WTC11 (cell line): ENCODE results near the gene CHD3. TPM values are rescaled to one million over a fixed set of nuclear protein-coding genes. Genes with fewer than 3 reads are reported as not detected.

Source experiments
- ATAC-seq: fragments of 200-7000 bp; cut with Tn5 transposase; 2 replicates; pipeline ENCODE4 v1.10.0; 2021; ENCODE audit warnings: mild to moderate bottlenecking, moderate library complexity
- CTCF ChIA-PET: fragments of 300-600 bp; sonication (Branson Sonifier 250); formaldehyde crosslinking; loops from one replicate; lab custom pipeline; 2021; ENCODE audit warnings: antibody characterized with exemption; lab: Charles Lee
- POLR2A ChIA-PET: fragments of 350-600 bp; sonication (Branson Sonifier 250); formaldehyde crosslinking; loops from one replicate; lab custom pipeline; 2021; ENCODE audit warnings: antibody characterized with exemption; lab: Charles Lee
- DNase-seq: peaks from one replicate; pipeline ENCODE4 v3.0.0; 2021; ENCODE audit warnings: low spot score
- H3K27ac Mint-ChIP-seq: 2 replicates; pipeline ENCODE4 v1.8.0; 2021; ENCODE audit warnings: mixed read lengths
- H3K27me3 Mint-ChIP-seq: 2 replicates; pipeline ENCODE4 v1.8.0; 2021; ENCODE audit warnings: low read depth, mild to moderate bottlenecking, moderate library complexity, mixed read lengths
- H3K36me3 Mint-ChIP-seq: 2 replicates; pipeline ENCODE4 v1.8.0; 2021; ENCODE audit warnings: mixed read lengths
- H3K4me1 Mint-ChIP-seq: 2 replicates; pipeline ENCODE4 v1.8.0; 2022; ENCODE audit warnings: mixed read lengths
- H3K4me3 Mint-ChIP-seq: 2 replicates; pipeline ENCODE4 v1.8.0; 2021; ENCODE audit warnings: mild to moderate bottlenecking, moderate library complexity, mixed read lengths
- H3K9me3 Mint-ChIP-seq: 2 replicates; pipeline ENCODE4 v1.8.0; 2021; ENCODE audit warnings: mixed read lengths
- ATF3 ChIP-seq: sonication (generic); formaldehyde crosslinking; conservative IDR thresholded peaks from 2 replicates; pipeline ENCODE4 v1.8.1; 2022; ENCODE audit warnings: mild to moderate bottlenecking, missing genetic modification reagents
- CBFB ChIP-seq: sonication (generic); formaldehyde crosslinking; IDR thresholded peaks from 2 replicates; pipeline ENCODE4 v1.8.1; 2022; ENCODE audit warnings: mild to moderate bottlenecking, low read depth, missing genetic modification reagents
- E2F5 ChIP-seq: sonication (generic); formaldehyde crosslinking; IDR thresholded peaks from 2 replicates; pipeline ENCODE4 v1.8.1; 2022; ENCODE audit warnings: mild to moderate bottlenecking, moderate library complexity, missing genetic modification reagents
- ELF4 ChIP-seq: sonication (generic); formaldehyde crosslinking; IDR thresholded peaks from 2 replicates; pipeline ENCODE4 v1.8.1; 2022; ENCODE audit warnings: low read depth, mild to moderate bottlenecking, moderate library complexity, missing genetic modification reagents
- EMX1 ChIP-seq: fragments of 250-450 bp; sonication (Bioruptor Pico); IDR thresholded peaks from 2 replicates; pipeline ENCODE4 v1.8.0; 2021; ENCODE audit warnings: mild to moderate bottlenecking
- ERG ChIP-seq: fragments of 250-450 bp; sonication (Bioruptor Pico); IDR thresholded peaks from 2 replicates; pipeline ENCODE4 v1.8.0; 2021; ENCODE audit warnings: mild to moderate bottlenecking
- ESRRA ChIP-seq: sonication (generic); formaldehyde crosslinking; IDR thresholded peaks from 2 replicates; pipeline ENCODE4 v1.8.1; 2022; ENCODE audit warnings: mild to moderate bottlenecking, missing genetic modification reagents, borderline replicate concordance
- FOXP1 ChIP-seq: sonication (generic); formaldehyde crosslinking; IDR thresholded peaks from 2 replicates; pipeline ENCODE4 v1.8.0; 2022; ENCODE audit warnings: missing genetic modification reagents, mild to moderate bottlenecking, moderate library complexity, borderline replicate concordance
- FOXP4 ChIP-seq: sonication (generic); formaldehyde crosslinking; IDR thresholded peaks from 2 replicates; pipeline ENCODE4 v1.8.0; 2022; ENCODE audit warnings: mild to moderate bottlenecking, missing genetic modification reagents
- IRF2 ChIP-seq: sonication (generic); formaldehyde crosslinking; IDR thresholded peaks from 2 replicates; pipeline ENCODE4 v1.8.0; 2022; ENCODE audit warnings: low read depth, missing genetic modification reagents, borderline replicate concordance
- JUN ChIP-seq: sonication (generic); formaldehyde crosslinking; IDR thresholded peaks from 2 replicates; pipeline ENCODE4 v1.8.0; 2023; ENCODE audit warnings: mild to moderate bottlenecking, missing genetic modification reagents
- MLX ChIP-seq: sonication (generic); formaldehyde crosslinking; IDR thresholded peaks from 2 replicates; pipeline ENCODE4 v1.8.1; 2023; ENCODE audit warnings: mild to moderate bottlenecking, missing genetic modification reagents, moderate library complexity
- NFYB ChIP-seq: sonication (generic); formaldehyde crosslinking; conservative IDR thresholded peaks from 2 replicates; pipeline ENCODE4 v1.8.0; 2022; ENCODE audit warnings: low read depth, missing genetic modification reagents
- NR1H2 ChIP-seq: sonication (generic); formaldehyde crosslinking; IDR thresholded peaks from 2 replicates; pipeline ENCODE4 v1.9.0; 2021; ENCODE audit warnings: mild to moderate bottlenecking, moderate library complexity, missing genetic modification reagents
- NR3C1 ChIP-seq: sonication (generic); formaldehyde crosslinking; conservative IDR thresholded peaks from 2 replicates; pipeline ENCODE4 v1.8.1; 2023; ENCODE audit warnings: low read depth, mild to moderate bottlenecking, missing genetic modification reagents
- RORB ChIP-seq: fragments of 250-450 bp; sonication (Bioruptor Pico); IDR thresholded peaks from 2 replicates; pipeline ENCODE4 v1.9.0; 2021; ENCODE audit warnings: mild to moderate bottlenecking
- STAT6 ChIP-seq: sonication (generic); formaldehyde crosslinking; conservative IDR thresholded peaks from 2 replicates; pipeline ENCODE4 v1.8.1; 2023; ENCODE audit warnings: mild to moderate bottlenecking, low read depth, missing genetic modification reagents, moderate library complexity
- TCF7 ChIP-seq: sonication (generic); formaldehyde crosslinking; IDR thresholded peaks from 2 replicates; pipeline ENCODE4 v1.8.0; 2022; ENCODE audit warnings: mild to moderate bottlenecking, low read depth, missing genetic modification reagents, moderate library complexity
- USF1 ChIP-seq: sonication (generic); formaldehyde crosslinking; IDR thresholded peaks from 2 replicates; pipeline ENCODE4 v1.8.0; 2022; ENCODE audit warnings: mild to moderate bottlenecking, missing genetic modification reagents
- ZMAT4 ChIP-seq: fragments of 250-450 bp; sonication (Bioruptor Pico); IDR thresholded peaks from 2 replicates; pipeline ENCODE4 v1.9.0; 2021; ENCODE audit warnings: mild to moderate bottlenecking
- total RNA-seq: library from RNA; stranded (reverse); gene quantifications from 3 replicates; pipeline ENCODE4 v1.2.3, GENCODE V29; 2021

Gene CHD3
- total RNA-seq, 1 experiment from 2014 or later = 39.5 TPM

- TF ChIP-seq FOXP4 (CRISPR knock-in tag) = no peak
These were observed 47.3 kb downstream of the CHD3 start (continued) for GRCh38 chr17:7935859-7936258.

GRCh38 chr17:7940034-7940433 lies 51.4 kb downstream of the CHD3 start:
- Mint-ChIP-seq H3K27ac (no peak overlapping the region), H3K9me3 (no peaks in the 10 kb centered on the region), H3K4me1 (no peaks in the 10 kb centered on the region), H3K27me3 (no peaks in the 10 kb centered on the region), H3K36me3 (peaks cover 65% of the 10 kb centered on the region), H3K4me3 (no peak overlapping the region)
- CTCF ChIA-PET = interaction anchor here (1.0 to 1.5 kb wide), 4 partner anchors 24 to 50 kb away, joined by 3 to 6 read pairs (median 4); no protein-coding TSS in a partner anchor
- ATAC-seq = no peak
- POLR2A ChIA-PET = no interaction called here
- TF ChIP-seq MLX (no peak), IRF2 (no peak), ATF3 (CRISPR knock-in tag) (no peak), ERG (no peak), USF1 (CRISPR knock-in tag) (no peak), ESRRA (no peak), RORB (CRISPR knock-in tag) (no peak), NR1H2 (CRISPR knock-in tag) (no peak), JUN (CRISPR knock-in tag) (no peak), TCF7 (CRISPR knock-in tag) (no peak), CBFB (CRISPR knock-in tag) (no peak), NFYB (CRISPR knock-in tag) (no peak), NR3C1 (CRISPR knock-in tag) (no peak), STAT6 (no peak), EMX1 (CRISPR knock-in tag) (no peak), ELF4 (CRISPR knock-in tag) (no peak), FOXP1 (no peak), ZMAT4 (CRISPR knock-in tag) (no peak), E2F5 (CRISPR knock-in tag) (no peak)
- DNase-seq = no peak
